ENCODE data around the gene PRSS38. TPM values are rescaled to one million over a fixed set of nuclear protein-coding genes. Genes with fewer than 3 reads are reported as not detected.
"Not testable (repeated sequence)": the region's sequence is repeated elsewhere in the genome, so short reads cannot be mapped to it uniquely, and the experiment has no call there.

PRSS38 gene
- total RNA-seq, 1 experiment from 2014 or later, result not detected

DNA sequence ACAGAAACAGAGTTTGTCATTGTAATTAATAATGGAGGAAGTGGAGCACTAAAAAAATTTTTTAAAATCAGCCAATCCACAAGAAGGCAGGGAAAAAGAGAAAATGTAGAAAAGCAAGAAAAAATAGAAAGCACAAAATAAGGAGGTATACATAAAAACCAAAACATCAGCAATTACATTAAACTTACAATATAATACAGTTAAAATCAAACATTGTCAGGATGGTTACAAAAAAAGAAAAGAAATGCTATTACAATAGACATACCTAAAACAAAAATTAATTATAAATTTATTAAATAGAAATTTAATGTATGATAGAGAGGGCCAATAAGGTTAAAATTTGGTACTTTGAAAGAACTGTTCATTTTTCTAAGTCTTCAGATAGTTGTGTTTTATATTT, 38.7 kb downstream of the PRSS38 start:
- Histone ChIP-seq H3K4me3 (no peak overlapping the region), H3K36me3 (no peaks in the 10 kb centered on the region), H3K27me3 (replicated peaks) (no peaks in the 10 kb centered on the region), H3K27ac (no peak overlapping the region), H3K4me1 (replicated peaks) (no peaks in the 10 kb centered on the region), H3K9me3 (replicated peaks) (no peaks in the 10 kb centered on the region)
- DNase-seq (ENCODE audit: low read depth in 1 of 2, low spot score in 2 of 2), result no peak

- Histone ChIP-seq H3K27ac (no peak overlapping the region), H3K36me3 (no peaks in the 10 kb centered on the region), H3K9me3 (replicated peaks) (no peaks in the 10 kb centered on the region), H3K27me3 (replicated peaks) (no peaks in the 10 kb centered on the region), H3K4me3 (no peak overlapping the region), H3K4me1 (replicated peaks) (no peaks in the 10 kb centered on the region)
- no peak for DNase-seq (ENCODE audit: low read depth in 1 of 2, low spot score in 2 of 2)
These were observed 40.2 kb downstream of the PRSS38 start for GRCh38 chr1:227855687-227856086.

- H3K36me3 ChIP-seq, result no peaks in the 10 kb centered on the region
- H3K9me3 ChIP-seq (replicated peaks), result no peaks in the 10 kb centered on the region
- DNase-seq (ENCODE audit: low read depth in 1 of 2, low spot score in 2 of 2), result no peak
These were observed 40.8 kb downstream of the PRSS38 start for GRCh38 chr1:227856147-227856858.

GRCh38 chr1:227864882-227865281, 49.4 kb downstream of the PRSS38 start:
- no peak overlapping the region for H3K4me3 ChIP-seq
- no peaks in the 10 kb centered on the region for H3K4me1 ChIP-seq (replicated peaks)
- DNase-seq (ENCODE audit: low read depth in 1 of 2, low spot score in 2 of 2), result no peak
- H3K36me3 ChIP-seq, result no peaks in the 10 kb centered on the region
- no peaks in the 10 kb centered on the region for H3K9me3 ChIP-seq (replicated peaks)
- H3K27me3 ChIP-seq (replicated peaks), result no peaks in the 10 kb centered on the region
- H3K27ac ChIP-seq, result no peak overlapping the region

More at GRCh38 chr1:227856147-227856858, 40.8 kb downstream of the PRSS38 start:
- no peaks in the 10 kb centered on the region for H3K4me1 ChIP-seq (replicated peaks)
- no peaks in the 10 kb centered on the region for H3K27me3 ChIP-seq (replicated peaks)
- no peak overlapping the region for H3K4me3 ChIP-seq
- H3K27ac ChIP-seq, result no peak overlapping the region

GRCh38 chr1:227869279-227869842, 53.9 kb downstream of the PRSS38 start:
- H3K4me1 ChIP-seq (replicated peaks), result no peaks in the 10 kb centered on the region
- H3K9me3 ChIP-seq (replicated peaks), result no peaks in the 10 kb centered on the region
- no peak overlapping the region for H3K27ac ChIP-seq
- DNase-seq (ENCODE audit: low read depth in 1 of 2, low spot score in 2 of 2), result no peak
- H3K4me3 ChIP-seq, result no peak overlapping the region
- no peaks in the 10 kb centered on the region for H3K36me3 ChIP-seq
- no peaks in the 10 kb centered on the region for H3K27me3 ChIP-seq (replicated peaks)

DNA sequence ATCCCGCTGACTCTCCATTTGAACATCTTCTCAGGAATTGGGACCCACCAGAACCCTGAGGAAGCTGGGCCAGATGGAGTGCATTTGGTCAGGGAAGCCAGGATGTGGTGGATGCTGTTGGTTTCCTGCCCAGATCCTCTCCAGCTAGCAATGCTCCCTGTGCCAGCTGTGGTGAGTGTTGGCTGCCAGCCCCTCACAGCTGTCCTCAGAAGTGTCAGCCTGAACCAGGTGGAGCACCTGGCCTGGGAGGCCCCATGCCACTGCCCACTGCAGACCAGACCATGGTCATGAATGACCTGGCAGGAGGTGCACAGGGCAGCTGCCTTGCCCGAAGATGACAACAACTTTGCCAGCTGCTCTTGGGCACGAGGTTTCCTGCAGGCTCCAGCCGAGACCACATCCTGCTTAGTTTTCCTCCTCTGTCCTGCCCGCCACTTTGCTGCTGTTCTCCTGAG, 54.4 kb downstream of the PRSS38 start:
- no peak overlapping the region for H3K27ac ChIP-seq
- H3K27me3 ChIP-seq (replicated peaks), result no peaks in the 10 kb centered on the region
- no peaks in the 10 kb centered on the region for H3K36me3 ChIP-seq
- no peak for DNase-seq (ENCODE audit: low read depth in 1 of 2, low spot score in 2 of 2)
- no peaks in the 10 kb centered on the region for H3K4me1 ChIP-seq (replicated peaks)
- no peaks in the 10 kb centered on the region for H3K9me3 ChIP-seq (replicated peaks)
- no peak overlapping the region for H3K4me3 ChIP-seq

DNA sequence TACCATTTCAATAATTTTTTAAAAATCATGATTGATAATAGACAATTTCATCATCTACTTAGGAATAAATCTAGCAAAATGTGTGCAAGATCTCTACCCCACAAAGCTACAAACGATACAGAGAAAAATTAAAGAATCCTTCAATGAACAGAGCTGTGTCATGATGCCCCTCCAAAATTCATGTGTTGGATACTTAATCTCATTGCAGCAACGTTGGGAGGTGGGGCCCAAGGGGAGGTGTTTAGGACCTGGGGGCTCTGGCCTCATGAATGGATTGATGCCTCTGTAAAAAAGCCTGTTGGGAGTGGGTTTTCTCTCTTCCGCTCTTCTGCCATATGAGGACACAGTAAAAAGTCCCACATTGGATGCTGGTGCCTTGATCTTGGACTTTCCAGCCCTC, 54.9 kb downstream of the PRSS38 start:
- H3K9me3 ChIP-seq (replicated peaks), result no peaks in the 10 kb centered on the region
- DNase-seq (ENCODE audit: low read depth in 1 of 2, low spot score in 2 of 2), result no peak
- no peak overlapping the region for H3K4me3 ChIP-seq
- H3K36me3 ChIP-seq, result no peaks in the 10 kb centered on the region
- no peaks in the 10 kb centered on the region for H3K27me3 ChIP-seq (replicated peaks)
- no peaks in the 10 kb centered on the region for H3K4me1 ChIP-seq (replicated peaks)
- no peak overlapping the region for H3K27ac ChIP-seq

- H3K36me3 ChIP-seq; H3K4me3 ChIP-seq; DNase-seq (ENCODE audit: low read depth in 1 of 2, low spot score in 2 of 2); H3K27me3 ChIP-seq (replicated peaks); H3K4me1 ChIP-seq (replicated peaks); H3K9me3 ChIP-seq (replicated peaks); H3K27ac ChIP-seq: not testable (repeated sequence)
These were observed 56.4 kb downstream of the PRSS38 start for GRCh38 chr1:227871892-227872291.

- not testable (repeated sequence) for H3K36me3 ChIP-seq; H3K27ac ChIP-seq; DNase-seq (ENCODE audit: low read depth in 1 of 2, low spot score in 2 of 2); H3K4me3 ChIP-seq; H3K27me3 ChIP-seq (replicated peaks); H3K4me1 ChIP-seq (replicated peaks); H3K9me3 ChIP-seq (replicated peaks)
These were observed 62.3 kb downstream of the PRSS38 start for GRCh38 chr1:227877810-227878209.

GRCh38 chr1:227880342-227880924, 65.0 kb downstream of the PRSS38 start:
- no peaks in the 10 kb centered on the region; the same call in 1 of the 2 replicates for H3K27me3 ChIP-seq (replicated peaks)
- DNase-seq (ENCODE audit: low read depth in 1 of 2, low spot score in 2 of 2), result no peak
- H3K4me3 ChIP-seq, result no peak overlapping the region
- no peak overlapping the region for H3K27ac ChIP-seq
- peaks cover 4% of the 10 kb centered on the region for H3K4me1 ChIP-seq (replicated peaks)
- no peaks in the 10 kb centered on the region for H3K36me3 ChIP-seq
- no peaks in the 10 kb centered on the region for H3K9me3 ChIP-seq (replicated peaks)

DNA sequence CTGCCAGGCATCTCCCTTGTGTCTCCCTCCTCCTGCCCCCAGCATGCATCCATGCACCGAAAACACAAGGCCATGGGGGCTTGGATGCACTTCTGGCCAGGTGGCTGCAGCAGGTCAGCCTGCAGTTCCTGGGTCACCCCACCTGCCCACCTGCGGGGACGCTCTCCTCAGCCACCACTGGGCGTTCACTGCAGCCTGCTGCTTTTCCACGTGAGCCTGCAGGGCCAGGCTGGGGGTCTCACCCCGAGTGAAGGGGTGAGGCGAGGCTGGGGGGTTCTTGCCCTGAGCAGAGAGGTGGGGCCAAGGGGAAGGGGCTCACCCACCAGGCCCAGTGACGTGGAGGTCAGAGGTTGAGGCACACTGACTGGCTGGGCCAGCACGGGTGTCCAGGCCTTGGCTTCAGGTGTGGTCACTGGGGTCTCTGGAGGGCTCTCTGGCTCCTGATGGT, 67.6 kb downstream of the PRSS38 start:
- DNase-seq (ENCODE audit: low read depth in 1 of 2, low spot score in 2 of 2), result peak in 1 of 2 experiments; percentile 39
- H3K27ac ChIP-seq, result no peak overlapping the region
- H3K27me3 ChIP-seq (replicated peaks), result no peaks in the 10 kb centered on the region; the same call in 1 of the 2 replicates
- H3K9me3 ChIP-seq (replicated peaks), result no peaks in the 10 kb centered on the region
- H3K36me3 ChIP-seq, result no peaks in the 10 kb centered on the region
- no peak overlapping the region for H3K4me3 ChIP-seq
- H3K4me1 ChIP-seq (replicated peaks), result peaks cover 28% of the 10 kb centered on the region

- Histone ChIP-seq H3K4me1 (replicated peaks) (peaks cover 34% of the 10 kb centered on the region), H3K36me3 (no peaks in the 10 kb centered on the region), H3K9me3 (replicated peaks) (no peaks in the 10 kb centered on the region), H3K4me3 (no peak overlapping the region), H3K27me3 (replicated peaks) (no peaks in the 10 kb centered on the region; the same call in 1 of the 2 replicates), H3K27ac (no peak overlapping the region)
- peak in 1 of 2 experiments; percentile 38 for DNase-seq (ENCODE audit: low read depth in 1 of 2, low spot score in 2 of 2)
These were observed 68.3 kb downstream of the PRSS38 start for GRCh38 chr1:227883641-227884301.

DNA sequence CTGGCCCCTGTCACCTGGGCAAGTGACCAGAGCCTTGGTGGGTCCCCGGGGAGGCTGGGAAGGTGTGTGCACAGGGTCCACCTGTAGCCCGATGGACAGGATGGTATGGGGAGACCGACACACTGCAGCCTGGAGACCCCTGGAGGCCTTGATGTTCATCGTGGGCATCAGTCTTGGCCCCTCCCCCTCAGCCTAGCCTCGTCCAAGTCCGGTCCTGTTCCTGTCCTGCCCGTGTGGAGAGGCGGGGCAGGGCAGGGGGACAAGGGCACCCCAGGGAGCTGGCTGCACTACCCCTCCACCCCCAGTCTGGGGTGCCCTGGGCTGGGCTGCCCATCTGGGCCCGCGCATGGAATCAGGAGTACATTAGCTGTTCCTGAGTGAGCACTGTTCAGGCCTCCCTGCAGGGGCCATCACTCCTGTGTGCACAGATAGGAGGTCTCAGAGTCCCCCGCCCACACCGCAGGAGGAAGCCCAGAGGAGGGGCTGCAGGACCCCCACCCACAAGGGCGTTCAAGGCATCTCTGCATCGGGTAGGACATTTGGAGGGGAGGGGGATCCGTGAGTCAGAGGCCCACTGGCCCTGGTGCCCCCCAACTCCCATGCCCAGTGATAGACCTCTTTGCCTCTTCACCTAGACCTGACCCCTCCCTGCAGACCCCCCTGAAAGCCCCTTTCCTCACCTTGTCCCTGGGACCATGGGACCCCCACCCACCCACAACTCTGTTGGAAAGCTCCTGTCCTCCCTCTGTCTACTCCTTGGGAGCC, 69.1 kb downstream of the PRSS38 start:
- Histone ChIP-seq H3K27ac (no peak overlapping the region), H3K9me3 (replicated peaks) (no peaks in the 10 kb centered on the region), H3K36me3 (no peaks in the 10 kb centered on the region), H3K27me3 (replicated peaks) (no peaks in the 10 kb centered on the region; the same call in 1 of the 2 replicates), H3K4me1 (replicated peaks) (peaks cover 34% of the 10 kb centered on the region), H3K4me3 (no peak overlapping the region)
- DNase-seq (ENCODE audit: low read depth in 1 of 2, low spot score in 2 of 2), result peak in 1 of 2 experiments; percentile 38
